HG03442 (cell line): ENCODE data around the gene TMEM144.
"Not testable (repeated sequence)": the region's sequence is repeated elsewhere in the genome, so short reads cannot be mapped to it uniquely, and the experiment has no call there.

Experiments
- ATAC-seq: cut with Tn5 transposase; IDR thresholded peaks from one replicate; pipeline ENCODE4 v1.9.1; 2021; ENCODE audit warnings: mild to moderate bottlenecking, moderate library complexity; ENCODE audit not compliant: unreplicated experiment

Gene TMEM144

GRCh38 chr4:158234671-158235070 is 24.4 kb downstream of the TMEM144 start:
- ATAC-seq = no peak

GRCh38 chr4:158236304-158237030 is 26.2 kb downstream of the TMEM144 start:
- no peak for ATAC-seq

- ATAC-seq = no peak
These were observed 28.3 kb downstream of the TMEM144 start for GRCh38 chr4:158238575-158238974.

GRCh38 chr4:158239196-158239595 is 28.9 kb downstream of the TMEM144 start:
- ATAC-seq = no peak

GRCh38 chr4:158243071-158243470 is 32.8 kb downstream of the TMEM144 start:
- no peak for ATAC-seq

- no peak for ATAC-seq
These were observed 40.0 kb downstream of the TMEM144 start for GRCh38 chr4:158250321-158250720.

GRCh38 chr4:158253350-158253980 is 43.2 kb downstream of the TMEM144 start:
- peak; percentile 78 for ATAC-seq

- ATAC-seq = no peak
These were observed 44.0 kb downstream of the TMEM144 start for GRCh38 chr4:158254292-158254691.

GRCh38 chr4:158255727-158256324 is 45.5 kb downstream of the TMEM144 start:
- peak; percentile 76 for ATAC-seq

- ATAC-seq = peak; percentile 47
These were observed 49.8 kb downstream of the TMEM144 start for GRCh38 chr4:158259955-158260575.

GRCh38 chr4:158261480-158261879 is 51.2 kb downstream of the TMEM144 start:
- no peak for ATAC-seq

- ATAC-seq = no peak
These were observed 58.3 kb downstream of the TMEM144 start for GRCh38 chr4:158268553-158268952.

- no peak for ATAC-seq
These were observed 64.3 kb downstream of the TMEM144 start for GRCh38 chr4:158274636-158275035.

- ATAC-seq = no peak
These were observed 67.3 kb downstream of the TMEM144 start for GRCh38 chr4:158277558-158277957.

GRCh38 chr4:158279052-158279451 is 68.8 kb downstream of the TMEM144 start:
- not testable (repeated sequence) for ATAC-seq

- no peak for ATAC-seq
These were observed 70.6 kb downstream of the TMEM144 start for GRCh38 chr4:158280856-158281255.

- ATAC-seq = no peak
These were observed 72.0 kb downstream of the TMEM144 start for GRCh38 chr4:158282252-158282651.

- ATAC-seq = peak; percentile 48
These were observed 75.3 kb downstream of the TMEM144 start for GRCh38 chr4:158285429-158286216.

GRCh38 chr4:158290912-158291311 is 80.6 kb downstream of the TMEM144 start:
- ATAC-seq = no peak

- ATAC-seq = no peak
These were observed 81.2 kb downstream of the TMEM144 start for GRCh38 chr4:158291334-158292055.
